RWPE2 (cell line): ENCODE data around the gene MAF.
A peak's percentile ranks its signal among the peaks of the same experiment; 100 is the strongest.

Source experiments
- ATAC-seq: fragments of 200-7000 bp; cut with Tn5 transposase; 3 replicates; pipeline ENCODE4 v1.9.1; 2021; ENCODE audit warnings: low read depth
- DNase-seq: peaks from one replicate; pipeline ENCODE4 v3.0.0-alpha.2; 2020; ENCODE audit warnings: low spot score
- H3K27ac ChIP-seq: fragments of 450-650 bp; 2 replicates; pipeline ENCODE4 v1.5.1; 2017; ENCODE audit warnings: mild to moderate bottlenecking; ENCODE audit not compliant: poor library complexity, severe bottlenecking
- H3K27me3 ChIP-seq: fragments of 250-450 bp; sonication (Bioruptor Pico); 2 replicates; pipeline ENCODE4 v1.5.1; 2021; ENCODE audit warnings: mild to moderate bottlenecking, moderate library complexity; ENCODE audit not compliant: insufficient read depth, poor library complexity, severe bottlenecking
- H3K36me3 ChIP-seq: fragments of 250-450 bp; sonication (Bioruptor Pico); 2 replicates; pipeline ENCODE4 v1.5.1; 2020; ENCODE audit warnings: low read depth, mild to moderate bottlenecking, moderate library complexity
- H3K4me1 ChIP-seq: fragments of 250-450 bp; sonication (Bioruptor Pico); 2 replicates; pipeline ENCODE4 v1.5.1; 2021; ENCODE audit warnings: mild to moderate bottlenecking, moderate library complexity; ENCODE audit not compliant: insufficient read depth, poor library complexity, severe bottlenecking
- H3K4me3 ChIP-seq: fragments of 250-450 bp; sonication (Bioruptor Pico); 2 replicates; pipeline ENCODE4 v1.5.1; 2021; ENCODE audit warnings: mild to moderate bottlenecking, moderate library complexity; ENCODE audit not compliant: severe bottlenecking
- H3K9me3 ChIP-seq: fragments of 250-450 bp; sonication (Bioruptor Pico); 2 replicates; pipeline ENCODE4 v1.5.1; 2021; ENCODE audit warnings: mild to moderate bottlenecking, moderate library complexity; ENCODE audit not compliant: severe bottlenecking
- CTCF ChIP-seq: fragments of 450-650 bp; IDR thresholded peaks from one replicate; pipeline ENCODE4 v1.5.1; 2017; ENCODE audit warnings: mild to moderate bottlenecking, moderate library complexity; ENCODE audit not compliant: poor library complexity, severe bottlenecking

The MAF gene

GRCh38 chr16:79599256-79599836 lies 1.2 kb downstream of the MAF start:
- Histone ChIP-seq H3K4me3 (peak overlapping the region; percentile 47), H3K27me3 (peaks cover 5% of the 10 kb centered on the region), H3K27ac (peak overlapping the region; percentile 15), H3K9me3 (no peaks in the 10 kb centered on the region), H3K4me1 (peaks cover 3% of the 10 kb centered on the region), H3K36me3 (no peaks in the 10 kb centered on the region)
- TF ChIP-seq CTCF, result no peak
- DNase-seq, result no peak
- ATAC-seq, result peak; percentile 2; the same call in 1 of the 3 replicates

GRCh38 chr16:79598348-79599181 lies 2.0 kb downstream of the MAF start:
- DNase-seq, result peak; percentile 58
- peaks cover 5% of the 10 kb centered on the region for H3K27me3 ChIP-seq

GRCh38 chr16:79598063-79598347 lies 2.5 kb downstream of the MAF start:
- no peak for TF ChIP-seq CTCF
- no peak for ATAC-seq

More at GRCh38 chr16:79598348-79599181, 2.0 kb downstream of the MAF start:
- ATAC-seq, result peak; percentile 27; the same call in 1 of the 3 replicates
- Histone ChIP-seq H3K9me3 (no peaks in the 10 kb centered on the region), H3K4me3 (peak overlapping the region; percentile 17), H3K36me3 (no peaks in the 10 kb centered on the region), H3K4me1 (peaks cover 3% of the 10 kb centered on the region), H3K27ac (no peak overlapping the region)
- no peak for TF ChIP-seq CTCF

GRCh38 chr16:79597277-79598062 lies 3.1 kb downstream of the MAF start:
- Histone ChIP-seq H3K4me1 (peaks cover 3% of the 10 kb centered on the region), H3K4me3 (no peak overlapping the region), H3K36me3 (no peaks in the 10 kb centered on the region), H3K27me3 (peaks cover 5% of the 10 kb centered on the region), H3K27ac (no peak overlapping the region), H3K9me3 (no peaks in the 10 kb centered on the region)
- DNase-seq (no peak), ATAC-seq (no peak)
- no peak for TF ChIP-seq CTCF

More at GRCh38 chr16:79598063-79598347, 2.5 kb downstream of the MAF start:
- H3K27ac ChIP-seq, result no peak overlapping the region
- peaks cover 3% of the 10 kb centered on the region for H3K4me1 ChIP-seq
- no peaks in the 10 kb centered on the region for H3K9me3 ChIP-seq
- no peaks in the 10 kb centered on the region for H3K36me3 ChIP-seq
- peaks cover 5% of the 10 kb centered on the region for H3K27me3 ChIP-seq
- no peak for DNase-seq
- H3K4me3 ChIP-seq, result no peak overlapping the region
